ENCODE measurements around the gene CCDC85A. TPM values are rescaled to one million over a fixed set of nuclear protein-coding genes. Genes with fewer than 3 reads are reported as not detected.

The CCDC85A gene
- total RNA-seq, 1 experiment from 2014 or later, result 1.1 TPM

DNA sequence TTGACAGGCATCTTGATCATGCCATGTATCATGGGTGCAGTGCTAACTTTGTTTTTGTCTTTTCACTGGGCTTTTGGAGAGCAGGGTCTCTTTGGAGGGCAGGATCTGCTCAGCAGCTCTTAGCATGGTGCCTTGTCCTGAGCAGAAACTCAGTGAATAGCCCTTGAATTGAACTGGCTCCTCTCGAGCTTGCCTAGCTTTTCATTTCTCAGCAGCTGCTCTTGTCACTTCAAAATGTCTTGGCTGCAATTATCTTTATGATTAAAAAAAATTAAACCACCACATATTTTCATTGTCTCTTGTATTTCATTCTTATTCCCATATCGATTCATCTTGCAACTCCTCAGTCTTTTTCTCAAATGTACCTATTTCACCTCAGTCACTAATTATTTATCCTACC is 50.5 kb downstream of the CCDC85A start:
- H3K27me3 ChIP-seq (ENCODE audit: low read length), result no peaks in the 10 kb centered on the region
- no peaks in the 10 kb centered on the region for H3K9me3 ChIP-seq (ENCODE audit: low read length)
- no TSS peak for BruUV-seq (replicated peaks)
- H4K20me1 ChIP-seq (ENCODE audit: low read length), result no peaks in the 10 kb centered on the region
- CTCF ChIA-PET, result no interaction called here
- no peaks in the 10 kb centered on the region for H3K9me2 ChIP-seq (replicated peaks; ENCODE audit: low read length)
- no peaks in the 10 kb centered on the region for H3F3A ChIP-seq (ENCODE audit: low read length, unreplicated experiment)
- peaks cover 33% of the 10 kb centered on the region for H3K4me1 ChIP-seq (ENCODE audit: insufficient read depth, low read length)
- no peak overlapping the region for H3K4me2 ChIP-seq (ENCODE audit: low read length)
- no peak for DNase-seq
- no peak for TF ChIP-seq EZH2 (IDR thresholded peaks at IDR 0.05; ENCODE audit: low read length, unreplicated experiment)
- TF ChIP-seq CTCF (conservative IDR thresholded peaks at IDR 0.05; ENCODE audit: low read depth, low read length), result no peak
- no peak for TF ChIP-seq EZH2phosphoT487 (IDR thresholded peaks at IDR 0.05; ENCODE audit: borderline replicate concordance, low read length)
- H3K9ac ChIP-seq (ENCODE audit: low read length), result no peak overlapping the region
- H2AFZ ChIP-seq (ENCODE audit: low read length), result no peak overlapping the region
- no peak overlapping the region for H3K27ac ChIP-seq (ENCODE audit: low read length)
- no peaks in the 10 kb centered on the region for H3K36me3 ChIP-seq (ENCODE audit: low read depth, low read length)
- no peaks in the 10 kb centered on the region for H3K79me2 ChIP-seq (ENCODE audit: low read length)
- POLR2A ChIA-PET (ENCODE audit: unreplicated experiment), result no interaction called here
- intact Hi-C loops (cut with micrococcal nuclease), result loop anchor here (5.0 kb wide), 2 partner anchors 47 to 348 kb away; no protein-coding TSS in a partner anchor
- no peak overlapping the region for H3K4me3 ChIP-seq (ENCODE audit: low read length)
- ATAC-seq, result no peak

- H3K27me3 ChIP-seq (ENCODE audit: low read length), result no peaks in the 10 kb centered on the region
- intact Hi-C loops (cut with micrococcal nuclease), result loop anchor here (1.0 to 5.0 kb wide), 3 partner anchors 9 to 510 kb away; no protein-coding TSS in a partner anchor
- H3K9me3 ChIP-seq (ENCODE audit: low read length), result no peaks in the 10 kb centered on the region
- H3K9ac ChIP-seq (ENCODE audit: low read length), result no peak overlapping the region
- peak overlapping the region; percentile 24 for H3K27ac ChIP-seq (ENCODE audit: low read length)
- ChIA-PET CTCF (no interaction called here), POLR2A (ENCODE audit: unreplicated experiment) (no interaction called here)
- H3K4me1 ChIP-seq (ENCODE audit: insufficient read depth, low read length), result peaks cover 13% of the 10 kb centered on the region
- TF ChIP-seq EZH2 (IDR thresholded peaks at IDR 0.05; ENCODE audit: low read length, unreplicated experiment) (no peak), CTCF (conservative IDR thresholded peaks at IDR 0.05; ENCODE audit: low read depth, low read length) (no peak)
- no peaks in the 10 kb centered on the region for H4K20me1 ChIP-seq (ENCODE audit: low read length)
- no TSS peak for BruUV-seq (replicated peaks)
- no peaks in the 10 kb centered on the region for H3K79me2 ChIP-seq (ENCODE audit: low read length)
- peak overlapping the region; percentile 53 for H3K4me2 ChIP-seq (ENCODE audit: low read length)
- no peak overlapping the region for H3K4me3 ChIP-seq (ENCODE audit: low read length)
- ATAC-seq (no peak), DNase-seq (no peak)
- no peaks in the 10 kb centered on the region for H3F3A ChIP-seq (ENCODE audit: low read length, unreplicated experiment)
- H2AFZ ChIP-seq (ENCODE audit: low read length), result no peak overlapping the region
- no peaks in the 10 kb centered on the region for H3K36me3 ChIP-seq (ENCODE audit: low read depth, low read length)
- H3K9me2 ChIP-seq (replicated peaks; ENCODE audit: low read length), result no peaks in the 10 kb centered on the region
These were observed 55.2 kb downstream of the CCDC85A start for GRCh38 chr2:56239030-56239429.

DNA sequence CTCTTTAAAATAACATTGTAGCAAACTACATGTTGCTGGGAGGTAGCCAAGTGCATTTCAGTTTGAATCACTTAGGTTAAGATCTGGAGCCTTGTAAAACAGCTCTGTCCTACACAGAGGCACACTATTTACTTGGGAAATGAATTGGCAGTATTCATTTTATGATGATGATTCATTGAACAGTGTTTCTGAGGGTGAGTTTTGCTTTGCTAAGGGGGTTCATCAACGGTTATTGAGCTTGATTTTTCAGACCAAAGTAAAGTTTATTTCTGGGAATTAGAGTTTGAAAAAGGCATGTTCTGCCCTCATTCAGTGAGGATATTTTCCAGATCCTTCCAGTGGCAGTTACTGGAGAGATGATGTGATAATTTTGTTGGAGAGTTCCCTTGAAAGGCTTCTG is 55.6 kb downstream of the CCDC85A start:
- DNase-seq, result peak; percentile 93

More for the DNA sequence above, 55.6 kb downstream of the CCDC85A start:
- peak; percentile 92 for ATAC-seq
- ChIA-PET POLR2A (ENCODE audit: unreplicated experiment) (interaction anchor here (0.6 kb wide), 1 partner anchor 13 kb away, joined by 3 read pairs; no protein-coding TSS in a partner anchor), CTCF (no interaction called here)
- no peaks in the 10 kb centered on the region for H3K36me3 ChIP-seq (ENCODE audit: low read depth, low read length)
- no peak overlapping the region for H3K9ac ChIP-seq (ENCODE audit: low read length)
- BruUV-seq (replicated peaks), result no TSS peak
- no peaks in the 10 kb centered on the region for H3K9me3 ChIP-seq (ENCODE audit: low read length)
- no peaks in the 10 kb centered on the region for H3K27me3 ChIP-seq (ENCODE audit: low read length)
- H3K79me2 ChIP-seq (ENCODE audit: low read length), result no peaks in the 10 kb centered on the region
- no peak overlapping the region for H2AFZ ChIP-seq (ENCODE audit: low read length)
- H3K4me2 ChIP-seq (ENCODE audit: low read length), result peak overlapping the region; percentile 53
- no peaks in the 10 kb centered on the region for H3K9me2 ChIP-seq (replicated peaks; ENCODE audit: low read length)
- no peaks in the 10 kb centered on the region for H3F3A ChIP-seq (ENCODE audit: low read length, unreplicated experiment)
- intact Hi-C loops (cut with micrococcal nuclease), result loop anchor here (1.0 to 5.0 kb wide), 3 partner anchors 9 to 509 kb away; no protein-coding TSS in a partner anchor
- H4K20me1 ChIP-seq (ENCODE audit: low read length), result no peaks in the 10 kb centered on the region
- H3K4me3 ChIP-seq (ENCODE audit: low read length), result no peak overlapping the region
- peaks cover 13% of the 10 kb centered on the region for H3K4me1 ChIP-seq (ENCODE audit: insufficient read depth, low read length)
- H3K27ac ChIP-seq (ENCODE audit: low read length), result peak overlapping the region; percentile 56
- TF ChIP-seq EZH2 (IDR thresholded peaks at IDR 0.05; ENCODE audit: low read length, unreplicated experiment), result no peak
